ENCODE measurements around the gene NDUFA13.

GRCh38 chr19:19525611-19526380 lies 9.8 kb downstream of the NDUFA13 start:
- TF ChIP-seq CTCF (IDR thresholded peaks at IDR 0.05; ENCODE audit: poor library complexity, severe bottlenecking) (no peak), EZH2 (IDR thresholded peaks at IDR 0.05; ENCODE audit: borderline replicate concordance, insufficient read depth, low read length, poor library complexity, severe bottlenecking) (no peak), POLR2AphosphoS5 (IDR thresholded peaks at IDR 0.05) (no peak)
